ENCODE results near the gene ASB2.

ASB2 gene

GRCh38 chr14:93936245-93936644 lies 40.1 kb downstream of the ASB2 start:
- H3K27ac ChIP-seq (replicated peaks), result no peak overlapping the region
- peak in 1 of 2 experiments; percentile 48 for DNase-seq (ENCODE audit: low read depth in 1 of 2, low spot score in 1 of 2)
- TF ChIP-seq GABPA (IDR thresholded peaks at IDR 0.05; ENCODE audit: low read depth) (no peak), CTCF (IDR thresholded peaks at IDR 0.05; ENCODE audit: insufficient read depth, low read length) (peak; percentile 67), SPI1 (IDR thresholded peaks at IDR 0.05; ENCODE audit: borderline replicate concordance, low read depth) (no peak), REST (IDR thresholded peaks at IDR 0.05; ENCODE audit: insufficient replicate concordance, low read depth) (no peak), POLR2AphosphoS5 (IDR thresholded peaks at IDR 0.05; ENCODE audit: low read depth) (no peak)
- H3K4me3 ChIP-seq (replicated peaks; ENCODE audit: insufficient read depth, low read length), result no peak overlapping the region
- H3K27me3 ChIP-seq (ENCODE audit: insufficient read depth, poor library complexity, severe bottlenecking), result no peaks in the 10 kb centered on the region

- H3K4me3 ChIP-seq (replicated peaks; ENCODE audit: insufficient read depth, low read length), result no peak overlapping the region
- DNase-seq (ENCODE audit: low read depth in 1 of 2, low spot score in 1 of 2), result no peak
- H3K27ac ChIP-seq (replicated peaks), result no peak overlapping the region
- H3K27me3 ChIP-seq (ENCODE audit: insufficient read depth, poor library complexity, severe bottlenecking), result no peaks in the 10 kb centered on the region
- TF ChIP-seq REST (IDR thresholded peaks at IDR 0.05; ENCODE audit: insufficient replicate concordance, low read depth) (no peak), GABPA (IDR thresholded peaks at IDR 0.05; ENCODE audit: low read depth) (no peak), POLR2AphosphoS5 (IDR thresholded peaks at IDR 0.05; ENCODE audit: low read depth) (no peak), CTCF (IDR thresholded peaks at IDR 0.05; ENCODE audit: insufficient read depth, low read length) (no peak), SPI1 (IDR thresholded peaks at IDR 0.05; ENCODE audit: borderline replicate concordance, low read depth) (no peak)
Measured at GRCh38 chr14:93935213-93935612, 41.2 kb downstream of the ASB2 start.

GRCh38 chr14:93932642-93933041 lies 43.7 kb downstream of the ASB2 start:
- DNase-seq (ENCODE audit: low read depth in 1 of 2, low spot score in 1 of 2), result no peak
- H3K27me3 ChIP-seq (ENCODE audit: insufficient read depth, poor library complexity, severe bottlenecking), result no peaks in the 10 kb centered on the region

More at GRCh38 chr14:93932642-93933041, 43.7 kb downstream of the ASB2 start:
- TF ChIP-seq POLR2AphosphoS5 (IDR thresholded peaks at IDR 0.05; ENCODE audit: low read depth) (no peak), CTCF (IDR thresholded peaks at IDR 0.05; ENCODE audit: insufficient read depth, low read length) (no peak), REST (IDR thresholded peaks at IDR 0.05; ENCODE audit: insufficient replicate concordance, low read depth) (no peak), SPI1 (IDR thresholded peaks at IDR 0.05; ENCODE audit: borderline replicate concordance, low read depth) (no peak), GABPA (IDR thresholded peaks at IDR 0.05; ENCODE audit: low read depth) (no peak)
- Histone ChIP-seq H3K4me3 (replicated peaks; ENCODE audit: insufficient read depth, low read length) (no peak overlapping the region), H3K27ac (replicated peaks) (no peak overlapping the region)

All from HL-60 (cell line).